Cardiac septum (tissue), 1 donor: ENCODE results near the gene ZDHHC11B. TPM values are rescaled to one million over a fixed set of nuclear protein-coding genes. Genes with fewer than 3 reads are reported as not detected.
"Not testable (repeated sequence)": the region's sequence is repeated elsewhere in the genome, so short reads cannot be mapped to it uniquely, and the experiment has no call there.

Source experiments
- DNase-seq: peaks from one replicate; pipeline ENCODE4 v3.0.0-alpha.2; 2020; ENCODE audit warnings: low spot score
- intact Hi-C: fragments of 100-400 bp; cut with DNase I; formaldehyde crosslinking; loops from one replicate; pipeline ENCODE4 v1.14.0; 2022
- total RNA-seq: library from RNA; stranded (reverse); fragmentation: NEBNext Ultra II Directional; extraction: Animal tissue kit (Norgen Biotek cat#: 25700); gene quantifications from one replicate; pipeline ENCODE4 v1.2.1, GENCODE V29; 2021
- donor health status: DM: no; HTN: no; CAD: no.

ZDHHC11B gene
- total RNA-seq, 1 donor from 2014 or later: 5.5 TPM

- intact Hi-C loops: loop anchor here (2.0 kb wide), 1 partner anchor 26 kb away; the partner anchor contains the start of gene ZDHHC11B
- peak; percentile 75 for DNase-seq
These were observed 25.9 kb downstream of the ZDHHC11B start for GRCh38 chr5:758698-759053.

DNA sequence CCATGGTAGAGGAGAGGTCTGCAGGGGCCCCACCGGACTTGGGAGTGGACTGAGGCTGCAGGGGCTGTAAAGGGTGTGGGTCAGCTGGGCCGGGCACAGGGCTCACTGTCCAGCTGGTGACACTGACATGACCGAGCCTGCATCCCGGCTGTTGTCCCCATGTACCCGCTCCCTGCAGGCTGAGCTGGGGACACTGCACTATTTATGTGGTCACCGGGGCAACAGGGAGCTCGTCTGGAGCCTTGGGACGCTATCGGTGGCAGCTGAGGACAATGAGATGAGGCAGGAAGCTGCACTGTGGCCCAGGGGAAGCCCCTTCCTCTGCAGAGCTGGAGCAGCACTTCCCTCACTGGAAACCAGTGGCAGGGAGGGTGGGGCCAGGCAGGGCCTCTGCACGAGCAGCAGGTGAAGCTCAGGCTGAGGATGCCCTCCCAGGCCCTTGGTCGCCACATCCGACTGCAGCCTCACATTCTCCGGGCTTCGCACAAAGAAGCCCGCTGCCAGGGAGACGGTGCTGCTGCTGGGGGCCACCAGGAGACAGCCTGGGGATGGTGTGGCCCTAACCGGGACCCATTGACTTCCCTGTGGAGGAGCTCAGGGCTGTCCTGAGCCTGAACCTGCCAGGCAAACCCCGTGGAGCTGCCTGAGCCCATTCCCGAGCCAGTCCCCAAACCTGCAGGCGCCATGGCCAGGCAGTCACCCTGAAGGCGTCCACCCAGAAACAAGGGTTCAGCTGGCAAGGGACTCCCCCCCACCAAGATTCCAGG, 26.4 kb downstream of the ZDHHC11B start:
- intact Hi-C loops: loop anchor here (2.0 kb wide), 1 partner anchor 27 kb away; the partner anchor contains the start of gene ZDHHC11B
- peak; percentile 82 for DNase-seq

- DNase-seq: peak; percentile 76
- intact Hi-C loops: no loop called here
These were observed 27.1 kb downstream of the ZDHHC11B start for GRCh38 chr5:757346-757930.

GRCh38 chr5:756865-757345, 27.6 kb downstream of the ZDHHC11B start:
- intact Hi-C loops: no loop called here
- peak; percentile 76 for DNase-seq

GRCh38 chr5:756171-756570, 28.4 kb downstream of the ZDHHC11B start:
- intact Hi-C loops: no loop called here
- peak; percentile 77 for DNase-seq

- DNase-seq, intact Hi-C loops: not testable (repeated sequence)
These were observed 30.3 kb downstream of the ZDHHC11B start for GRCh38 chr5:754143-754632.

DNA sequence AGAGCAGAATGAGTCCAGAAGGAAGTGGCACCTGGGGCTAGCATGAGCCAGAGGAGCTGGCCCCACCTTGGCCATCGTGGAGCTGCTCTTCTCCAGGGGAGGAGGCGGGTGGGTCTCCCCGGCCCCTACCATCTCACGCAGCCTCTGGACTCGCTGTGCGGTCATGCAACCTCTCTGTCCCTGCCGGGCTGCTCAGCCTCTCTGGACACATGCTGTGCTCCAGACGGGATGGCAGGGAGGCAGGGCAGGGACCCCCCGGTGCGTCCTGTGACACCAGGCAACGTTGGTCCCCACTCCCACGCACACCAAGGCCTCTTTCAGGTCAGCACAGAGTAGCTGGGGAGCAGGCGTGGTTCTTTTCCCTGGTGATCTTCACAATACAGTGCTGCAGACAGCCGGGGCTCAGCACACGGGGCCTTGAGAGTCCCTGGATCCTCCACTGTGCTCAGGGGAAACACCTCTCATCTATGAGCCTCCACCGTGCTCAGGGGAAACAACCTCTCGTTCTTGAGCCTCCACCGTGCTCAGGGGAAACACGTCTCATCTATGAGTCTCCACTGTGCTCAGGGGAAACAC, 30.9 kb downstream of the ZDHHC11B start:
- DNase-seq, intact Hi-C loops: not testable (repeated sequence)

DNA sequence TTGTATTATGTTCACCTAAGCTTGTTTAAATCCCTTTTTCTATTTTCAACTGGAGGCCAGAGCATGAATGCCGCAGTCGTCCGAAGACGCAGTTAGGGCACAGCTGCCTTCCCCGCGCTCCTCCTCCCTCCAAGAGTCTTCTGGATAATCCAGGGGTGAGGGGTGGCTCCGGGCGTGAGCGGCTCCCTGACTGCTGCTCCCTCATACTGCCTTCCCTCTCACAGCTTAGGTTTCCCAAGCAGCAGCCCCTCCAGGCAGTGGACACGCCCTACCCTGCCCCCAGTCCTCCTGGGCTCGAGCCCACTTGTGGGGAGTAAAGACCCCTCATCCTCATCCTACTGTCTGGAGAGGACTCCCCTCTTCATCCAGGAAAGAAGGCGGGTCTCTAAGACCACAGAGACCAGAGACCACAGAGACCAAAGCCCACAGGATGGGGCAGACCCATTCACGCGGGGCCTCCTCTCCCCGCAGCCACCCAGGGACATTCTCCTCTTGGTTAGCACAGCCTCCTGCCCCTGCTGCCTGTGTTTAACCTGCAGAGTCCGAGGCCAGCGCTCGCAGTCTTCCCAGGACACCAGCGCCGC, 31.9 kb downstream of the ZDHHC11B start:
- intact Hi-C loops, DNase-seq: not testable (repeated sequence)

DNA sequence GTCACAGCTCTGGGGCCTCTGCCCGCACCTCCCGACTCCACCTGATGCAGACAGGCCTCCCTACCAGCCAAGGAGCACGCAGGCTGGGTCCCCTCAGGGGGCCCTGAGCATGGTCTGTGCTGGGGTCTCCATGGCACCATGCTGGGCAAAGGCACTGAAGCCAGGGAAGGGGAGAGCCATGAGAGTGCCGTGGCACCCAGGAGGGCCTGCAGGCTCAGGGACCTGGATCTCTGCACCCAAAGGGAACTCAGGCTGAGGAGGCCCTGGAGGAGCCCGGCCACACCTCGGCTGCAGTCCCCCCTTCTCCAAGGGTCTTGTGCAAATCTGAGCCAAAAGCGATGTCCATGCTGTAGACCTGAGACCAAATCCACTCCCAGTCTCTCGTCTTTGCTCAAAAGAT, 32.5 kb downstream of the ZDHHC11B start:
- intact Hi-C loops, DNase-seq: not testable (repeated sequence)

DNA sequence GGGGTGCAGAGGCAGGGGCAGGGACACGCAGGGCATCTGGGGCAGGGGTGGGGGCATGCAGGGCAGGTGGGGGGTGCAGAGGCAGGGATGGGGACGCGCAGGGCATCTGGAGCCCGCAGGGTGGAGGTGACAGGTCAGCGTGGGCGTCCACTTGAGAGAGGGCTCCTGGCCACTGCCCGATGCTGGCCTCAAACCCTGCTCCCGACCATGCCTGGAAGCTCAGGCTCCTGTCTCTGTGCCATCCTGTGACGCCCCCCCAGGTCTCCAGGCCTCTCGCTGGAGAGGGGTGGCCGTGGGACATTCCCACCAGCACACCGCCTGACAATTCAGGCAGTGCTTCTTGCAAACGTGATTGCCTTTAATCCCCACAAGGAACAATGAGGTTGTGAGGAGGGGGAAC, 33.0 kb downstream of the ZDHHC11B start:
- intact Hi-C loops: no loop called here

DNA sequence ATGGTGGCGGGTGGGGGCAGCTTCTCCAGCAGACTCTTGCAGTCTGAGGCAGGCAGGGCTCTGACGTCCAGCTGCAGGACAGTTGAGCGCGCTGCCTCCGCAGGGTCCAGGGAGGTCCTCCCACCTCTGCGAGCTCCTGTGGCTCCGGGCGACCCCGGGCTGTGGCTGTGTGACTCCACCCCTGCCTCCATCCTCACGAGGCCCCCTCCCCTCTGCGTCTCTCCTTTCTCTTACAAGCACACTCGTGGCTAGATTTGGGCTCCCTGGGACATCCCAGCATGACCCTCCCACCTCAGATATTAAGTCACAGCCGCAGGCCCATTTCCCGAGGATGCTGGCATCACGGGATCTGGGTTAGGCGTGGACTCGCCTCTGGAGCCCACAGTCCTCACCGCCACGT, 34.3 kb downstream of the ZDHHC11B start:
- DNase-seq, intact Hi-C loops: not testable (repeated sequence)

More for the DNA sequence above, 33.0 kb downstream of the ZDHHC11B start:
- DNase-seq: no peak

GRCh38 chr5:749101-749670, 35.3 kb downstream of the ZDHHC11B start:
- DNase-seq: no peak
- intact Hi-C loops: no loop called here

GRCh38 chr5:748011-748980, 36.2 kb downstream of the ZDHHC11B start:
- DNase-seq: peak; percentile 51
- intact Hi-C loops: not testable (repeated sequence)

- peak; percentile 69 for DNase-seq
- intact Hi-C loops: not testable (repeated sequence)
These were observed 37.2 kb downstream of the ZDHHC11B start for GRCh38 chr5:747303-747844.

- no peak for DNase-seq
- intact Hi-C loops: no loop called here
These were observed 38.2 kb downstream of the ZDHHC11B start for GRCh38 chr5:746258-746761.

- DNase-seq, intact Hi-C loops: not testable (repeated sequence)
These were observed 39.0 kb downstream of the ZDHHC11B start for GRCh38 chr5:745272-746142.
